IPS-18a (cell line): ENCODE results near the gene SIGLECL1.
"Not testable (repeated sequence)": the region's sequence is repeated elsewhere in the genome, so short reads cannot be mapped to it uniquely, and the experiment has no call there.

ENCODE experiments used
- H3K27ac ChIP-seq: one replicate; pipeline ENCODE4 v1.5.1; 2013; ENCODE audit warnings: low read length
- H3K27me3 ChIP-seq: one replicate; pipeline ENCODE4 v1.6.1; 2013; ENCODE audit warnings: mild to moderate bottlenecking, low read length; ENCODE audit not compliant: control insufficient read depth, insufficient read depth
- H3K36me3 ChIP-seq: one replicate; pipeline ENCODE4 v1.6.1; 2013; ENCODE audit warnings: low read depth, low read length; ENCODE audit not compliant: control insufficient read depth
- H3K4me1 ChIP-seq: one replicate; pipeline ENCODE4 v1.6.1; 2013; ENCODE audit warnings: low read depth, low read length; ENCODE audit not compliant: control insufficient read depth
- H3K4me3 ChIP-seq: one replicate; pipeline ENCODE4 v1.5.1; 2013; ENCODE audit warnings: low read length
- H3K9ac ChIP-seq: one replicate; pipeline ENCODE4 v1.6.1; 2013; ENCODE audit warnings: mild to moderate bottlenecking, low read length, moderate library complexity
- H3K9me3 ChIP-seq: one replicate; pipeline ENCODE4 v1.6.1; 2013; ENCODE audit warnings: low read depth, low read length; ENCODE audit not compliant: control insufficient read depth

SIGLECL1 gene

DNA sequence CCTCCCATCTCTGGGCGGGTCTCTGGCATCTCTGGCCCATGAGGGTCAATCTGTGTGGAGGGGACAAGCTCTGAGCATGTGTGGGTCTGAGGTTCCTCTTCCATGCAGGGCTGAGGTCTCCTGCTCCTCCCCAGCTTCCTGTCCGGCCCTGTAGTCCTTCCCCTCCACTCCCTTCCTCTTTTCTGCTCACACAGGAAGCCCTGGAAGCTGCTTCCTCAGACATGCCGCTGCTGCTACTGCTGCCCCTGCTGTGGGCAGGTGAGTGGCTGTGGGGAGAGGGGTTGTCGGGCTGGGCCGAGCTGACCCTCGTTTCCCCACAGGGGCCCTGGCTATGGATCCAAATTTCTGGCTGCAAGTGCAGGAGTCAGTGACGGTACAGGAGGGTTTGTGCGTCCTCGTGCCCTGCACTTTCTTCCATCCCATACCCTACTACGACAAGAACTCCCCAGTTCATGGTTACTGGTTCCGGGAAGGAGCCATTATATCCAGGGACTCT lies 25.9 kb upstream of the SIGLECL1 start, which contains the start of gene CD33:
Gene CD33 (plus strand): TSS at position 183 of the 496 bp plus-strand sequence. CDS start 39 bp downstream, at position 222.
- not testable (repeated sequence) for H3K4me1 ChIP-seq, H3K27ac ChIP-seq, H3K9ac ChIP-seq, H3K4me3 ChIP-seq, H3K27me3 ChIP-seq, H3K36me3 ChIP-seq, H3K9me3 ChIP-seq

GRCh38 chr19:51226067-51226466 lies 24.8 kb upstream of the SIGLECL1 start:
- H3K4me3 ChIP-seq, result no peak overlapping the region
- no peaks in the 10 kb centered on the region for H3K4me1 ChIP-seq
- H3K36me3 ChIP-seq, result no peaks in the 10 kb centered on the region
- no peaks in the 10 kb centered on the region for H3K9me3 ChIP-seq
- H3K27me3 ChIP-seq, result no peaks in the 10 kb centered on the region
- H3K27ac ChIP-seq, result no peak overlapping the region
- no peak overlapping the region for H3K9ac ChIP-seq

- H3K9me3 ChIP-seq, result no peaks in the 10 kb centered on the region
- H3K4me1 ChIP-seq, result no peaks in the 10 kb centered on the region
- no peaks in the 10 kb centered on the region for H3K27me3 ChIP-seq
- no peaks in the 10 kb centered on the region for H3K36me3 ChIP-seq
- no peak overlapping the region for H3K4me3 ChIP-seq
- no peak overlapping the region for H3K27ac ChIP-seq
- H3K9ac ChIP-seq, result no peak overlapping the region
These were observed 23.6 kb upstream of the SIGLECL1 start for GRCh38 chr19:51227326-51227725.

- Histone ChIP-seq H3K36me3 (no peaks in the 10 kb centered on the region), H3K4me1 (no peaks in the 10 kb centered on the region), H3K27ac (no peak overlapping the region), H3K9me3 (no peaks in the 10 kb centered on the region), H3K4me3 (no peak overlapping the region), H3K27me3 (no peaks in the 10 kb centered on the region), H3K9ac (no peak overlapping the region)
These were observed 22.9 kb upstream of the SIGLECL1 start for GRCh38 chr19:51227966-51228365.

DNA sequence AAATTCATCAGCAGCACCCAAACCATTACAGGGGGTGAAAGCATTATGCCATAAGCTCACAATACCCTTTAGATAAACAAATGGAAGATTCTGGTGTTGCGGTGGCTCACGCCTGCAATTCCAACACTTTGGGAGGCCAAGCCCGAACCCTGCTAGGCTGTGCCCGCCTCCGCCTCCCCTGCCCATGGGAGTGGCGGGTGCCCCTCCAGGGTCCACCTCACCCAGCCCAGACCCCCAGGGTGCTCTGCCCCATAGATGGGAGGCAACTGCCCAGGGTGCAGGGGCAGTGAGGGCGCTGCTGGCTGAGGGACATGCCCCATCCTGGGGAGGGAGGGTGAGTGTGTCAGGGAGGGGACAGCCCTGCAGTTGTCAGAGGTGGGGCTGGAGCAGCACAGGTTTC lies 10.0 kb upstream of the SIGLECL1 start:
- H3K4me1 ChIP-seq, result peaks cover under 1% of the 10 kb centered on the region
- H3K27me3 ChIP-seq, result no peaks in the 10 kb centered on the region
- H3K36me3 ChIP-seq, result no peaks in the 10 kb centered on the region
- H3K4me3 ChIP-seq, result no peak overlapping the region
- no peaks in the 10 kb centered on the region for H3K9me3 ChIP-seq
- H3K9ac ChIP-seq, result no peak overlapping the region
- no peak overlapping the region for H3K27ac ChIP-seq

GRCh38 chr19:51242881-51243630 lies 7.8 kb upstream of the SIGLECL1 start:
- H3K36me3 ChIP-seq, result no peaks in the 10 kb centered on the region
- H3K9me3 ChIP-seq, result no peaks in the 10 kb centered on the region
- no peaks in the 10 kb centered on the region for H3K27me3 ChIP-seq
- no peak overlapping the region for H3K9ac ChIP-seq
- peaks cover 4% of the 10 kb centered on the region for H3K4me1 ChIP-seq
- H3K27ac ChIP-seq, result no peak overlapping the region
- H3K4me3 ChIP-seq, result no peak overlapping the region

DNA sequence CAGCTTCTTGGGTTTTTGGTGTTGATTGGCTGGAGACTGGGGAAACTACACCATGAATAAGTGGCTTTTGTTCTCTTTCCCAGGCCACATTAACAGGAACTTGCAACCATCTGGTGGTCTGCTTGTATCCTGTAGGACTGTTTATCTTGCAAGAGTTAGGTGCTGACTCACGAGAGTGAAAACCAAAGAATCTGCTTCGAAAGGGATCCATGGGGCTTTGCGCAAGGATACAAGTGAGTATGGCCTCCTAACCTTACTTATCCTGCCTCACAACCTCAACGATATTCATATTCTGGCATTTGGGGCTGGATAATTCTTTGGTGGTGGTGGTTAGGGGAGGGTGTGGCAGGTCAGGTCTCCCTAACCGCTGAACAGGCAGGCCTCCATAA lies 4.7 kb upstream of the SIGLECL1 start:
- H3K27ac ChIP-seq, result no peak overlapping the region
- no peak overlapping the region for H3K9ac ChIP-seq
- no peaks in the 10 kb centered on the region for H3K27me3 ChIP-seq
- no peak overlapping the region for H3K4me3 ChIP-seq
- H3K9me3 ChIP-seq, result no peaks in the 10 kb centered on the region
- H3K4me1 ChIP-seq, result peaks cover 4% of the 10 kb centered on the region
- H3K36me3 ChIP-seq, result no peaks in the 10 kb centered on the region

GRCh38 chr19:51247972-51248590 lies 2.8 kb upstream of the SIGLECL1 start:
- no peak overlapping the region for H3K27ac ChIP-seq
- peaks cover 4% of the 10 kb centered on the region for H3K4me1 ChIP-seq
- no peaks in the 10 kb centered on the region for H3K27me3 ChIP-seq
- H3K4me3 ChIP-seq, result no peak overlapping the region
- no peaks in the 10 kb centered on the region for H3K9me3 ChIP-seq
- H3K36me3 ChIP-seq, result no peaks in the 10 kb centered on the region
- no peak overlapping the region for H3K9ac ChIP-seq

DNA sequence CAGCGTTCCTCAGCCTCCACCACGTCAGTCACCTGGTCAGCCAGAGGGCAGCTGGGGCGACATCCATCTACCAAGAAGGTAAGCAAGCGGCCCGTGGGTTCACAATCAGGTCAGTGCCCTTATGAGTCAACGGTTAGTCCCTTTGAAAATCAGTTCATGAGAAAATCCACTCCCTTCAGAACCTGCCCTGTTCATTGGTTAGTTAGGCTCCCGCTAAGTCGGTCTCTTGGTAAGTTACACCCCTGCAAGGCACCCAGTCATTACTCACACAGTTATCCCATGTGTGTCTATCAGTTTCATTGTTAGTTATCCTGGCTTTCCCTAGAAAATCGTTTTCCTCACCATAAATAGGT lies 564 bp downstream of the SIGLECL1 start:
- H3K27ac ChIP-seq, result no peak overlapping the region
- H3K9ac ChIP-seq, result no peak overlapping the region
- no peaks in the 10 kb centered on the region for H3K9me3 ChIP-seq
- no peaks in the 10 kb centered on the region for H3K4me1 ChIP-seq
- H3K27me3 ChIP-seq, result no peaks in the 10 kb centered on the region
- no peaks in the 10 kb centered on the region for H3K36me3 ChIP-seq
- no peak overlapping the region for H3K4me3 ChIP-seq

GRCh38 chr19:51252306-51253079 lies 1.6 kb downstream of the SIGLECL1 start:
- Histone ChIP-seq H3K4me3 (no peak overlapping the region), H3K36me3 (no peaks in the 10 kb centered on the region), H3K9ac (no peak overlapping the region), H3K27ac (no peak overlapping the region), H3K9me3 (peaks cover under 1% of the 10 kb centered on the region), H3K27me3 (no peaks in the 10 kb centered on the region), H3K4me1 (no peaks in the 10 kb centered on the region)

DNA sequence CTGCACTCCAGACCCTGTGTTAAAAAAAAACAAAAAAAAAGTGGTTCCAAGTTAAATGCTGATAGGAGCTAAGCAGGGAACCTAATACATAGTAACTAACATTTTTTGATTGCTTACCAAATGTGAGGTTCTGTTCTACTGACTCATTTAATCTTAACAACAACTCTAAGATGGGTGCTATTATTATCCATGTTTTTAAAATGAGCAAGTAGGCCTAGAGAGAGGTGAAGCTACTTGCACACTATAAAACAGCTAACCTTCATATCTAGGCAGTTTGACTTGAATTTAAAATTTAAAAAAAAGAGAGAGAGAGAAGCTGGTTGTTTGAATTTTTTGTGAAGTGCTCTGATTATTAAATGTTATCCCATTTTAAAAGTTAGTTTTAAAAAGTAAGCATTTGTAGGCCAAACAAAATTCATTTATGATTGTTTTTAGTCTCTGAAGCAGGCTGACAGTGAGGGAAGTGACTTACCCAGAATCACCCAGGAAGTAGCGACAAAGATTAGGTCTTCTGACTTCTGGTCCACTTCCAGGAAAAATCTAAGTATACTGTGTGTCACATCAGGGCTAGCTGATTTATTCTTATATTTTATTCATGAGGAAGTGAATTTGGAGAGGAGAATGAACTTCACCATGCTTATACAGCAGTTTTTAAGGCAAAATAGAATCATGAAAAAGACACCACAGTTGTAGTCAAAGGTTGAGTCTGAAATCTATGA lies 2.4 kb downstream of the SIGLECL1 start:
- H3K9ac ChIP-seq, result no peak overlapping the region
- no peaks in the 10 kb centered on the region for H3K4me1 ChIP-seq
- no peaks in the 10 kb centered on the region for H3K27me3 ChIP-seq
- H3K4me3 ChIP-seq, result no peak overlapping the region
- H3K36me3 ChIP-seq, result no peaks in the 10 kb centered on the region
- peaks cover 2% of the 10 kb centered on the region for H3K9me3 ChIP-seq
- no peak overlapping the region for H3K27ac ChIP-seq
